Measurements from ENCODE around the gene OAS2. TPM values are rescaled to one million over a fixed set of nuclear protein-coding genes. Genes with fewer than 3 reads are reported as not detected.

OAS2 gene
- total and polyA plus RNA-seq, 10 of the 15 experiments (the other 5 are each of a cell fraction or from before 2014, with no cell fraction given) = 32.4 to 290 (median 90.2) TPM

DNA sequence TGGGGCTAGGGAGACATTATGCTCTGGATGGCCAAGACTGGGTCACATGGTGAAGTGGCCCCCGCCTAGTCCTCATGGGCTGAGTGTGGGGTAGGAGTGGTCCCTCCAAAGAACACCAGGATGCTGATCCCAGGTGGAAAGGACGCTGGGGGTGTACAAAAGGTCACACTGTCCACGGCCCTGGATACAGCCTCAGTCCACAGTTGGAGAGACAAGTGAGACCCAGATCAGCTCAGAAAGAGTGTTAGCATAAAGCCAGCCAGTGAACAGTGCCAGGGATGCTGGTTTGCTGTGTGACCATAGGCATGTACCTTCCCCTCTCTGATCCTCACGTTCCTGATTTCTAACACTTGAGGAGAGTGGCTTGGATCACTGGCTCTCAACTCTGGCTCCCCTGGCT, 13.4 kb upstream of the OAS2 start (continued):
- TF ChIP-seq, protein P1, sequence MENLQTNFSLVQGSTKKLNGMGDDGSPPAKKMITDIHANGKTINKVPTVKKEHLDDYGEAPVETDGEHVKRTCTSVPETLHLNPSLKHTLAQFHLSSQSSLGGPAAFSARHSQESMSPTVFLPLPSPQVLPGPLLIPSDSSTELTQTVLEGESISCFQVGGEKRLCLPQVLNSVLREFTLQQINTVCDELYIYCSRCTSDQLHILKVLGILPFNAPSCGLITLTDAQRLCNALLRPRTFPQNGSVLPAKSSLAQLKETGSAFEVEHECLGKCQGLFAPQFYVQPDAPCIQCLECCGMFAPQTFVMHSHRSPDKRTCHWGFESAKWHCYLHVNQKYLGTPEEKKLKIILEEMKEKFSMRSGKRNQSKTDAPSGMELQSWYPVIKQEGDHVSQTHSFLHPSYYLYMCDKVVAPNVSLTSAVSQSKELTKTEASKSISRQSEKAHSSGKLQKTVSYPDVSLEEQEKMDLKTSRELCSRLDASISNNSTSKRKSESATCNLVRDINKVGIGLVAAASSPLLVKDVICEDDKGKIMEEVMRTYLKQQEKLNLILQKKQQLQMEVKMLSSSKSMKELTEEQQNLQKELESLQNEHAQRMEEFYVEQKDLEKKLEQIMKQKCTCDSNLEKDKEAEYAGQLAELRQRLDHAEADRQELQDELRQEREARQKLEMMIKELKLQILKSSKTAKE (IDR thresholded peaks at IDR 0.05; ENCODE audit: low read depth, poor library complexity, severe bottlenecking) = no peak
- TF ChIP-seq, protein P2, sequence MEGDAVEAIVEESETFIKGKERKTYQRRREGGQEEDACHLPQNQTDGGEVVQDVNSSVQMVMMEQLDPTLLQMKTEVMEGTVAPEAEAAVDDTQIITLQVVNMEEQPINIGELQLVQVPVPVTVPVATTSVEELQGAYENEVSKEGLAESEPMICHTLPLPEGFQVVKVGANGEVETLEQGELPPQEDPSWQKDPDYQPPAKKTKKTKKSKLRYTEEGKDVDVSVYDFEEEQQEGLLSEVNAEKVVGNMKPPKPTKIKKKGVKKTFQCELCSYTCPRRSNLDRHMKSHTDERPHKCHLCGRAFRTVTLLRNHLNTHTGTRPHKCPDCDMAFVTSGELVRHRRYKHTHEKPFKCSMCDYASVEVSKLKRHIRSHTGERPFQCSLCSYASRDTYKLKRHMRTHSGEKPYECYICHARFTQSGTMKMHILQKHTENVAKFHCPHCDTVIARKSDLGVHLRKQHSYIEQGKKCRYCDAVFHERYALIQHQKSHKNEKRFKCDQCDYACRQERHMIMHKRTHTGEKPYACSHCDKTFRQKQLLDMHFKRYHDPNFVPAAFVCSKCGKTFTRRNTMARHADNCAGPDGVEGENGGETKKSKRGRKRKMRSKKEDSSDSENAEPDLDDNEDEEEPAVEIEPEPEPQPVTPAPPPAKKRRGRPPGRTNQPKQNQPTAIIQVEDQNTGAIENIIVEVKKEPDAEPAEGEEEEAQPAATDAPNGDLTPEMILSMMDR (IDR thresholded peaks at IDR 0.05 in 2 of 3, conservative IDR thresholded peaks at IDR 0.05 in 1 of 3; ENCODE audit: control insufficient read depth in 2 of 3, extremely low read depth in 1 of 3, insufficient read depth in 1 of 3, low read depth in 3 of 3, low read length in 3 of 3) = no peak
- TF ChIP-seq, protein P3, sequence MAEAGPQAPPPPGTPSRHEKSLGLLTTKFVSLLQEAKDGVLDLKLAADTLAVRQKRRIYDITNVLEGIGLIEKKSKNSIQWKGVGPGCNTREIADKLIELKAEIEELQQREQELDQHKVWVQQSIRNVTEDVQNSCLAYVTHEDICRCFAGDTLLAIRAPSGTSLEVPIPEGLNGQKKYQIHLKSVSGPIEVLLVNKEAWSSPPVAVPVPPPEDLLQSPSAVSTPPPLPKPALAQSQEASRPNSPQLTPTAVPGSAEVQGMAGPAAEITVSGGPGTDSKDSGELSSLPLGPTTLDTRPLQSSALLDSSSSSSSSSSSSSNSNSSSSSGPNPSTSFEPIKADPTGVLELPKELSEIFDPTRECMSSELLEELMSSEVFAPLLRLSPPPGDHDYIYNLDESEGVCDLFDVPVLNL (IDR thresholded peaks at IDR 0.05; ENCODE audit: low read depth, low read length) = no peak
- TF ChIP-seq HCFC1 (IDR thresholded peaks at IDR 0.05; ENCODE audit: low read length) (no peak), NFYA (IDR thresholded peaks at IDR 0.05; ENCODE audit: borderline replicate concordance, low read depth, low read length) (no peak), GABPA (IDR thresholded peaks at IDR 0.05; ENCODE audit: low read depth) (no peak), CHD4 (IDR thresholded peaks at IDR 0.05) (no peak), RFX5 (IDR thresholded peaks at IDR 0.05; ENCODE audit: low read depth, low read length) (no peak), ZNF24 (IDR thresholded peaks at IDR 0.05) (no peak), SMAD1 (IDR thresholded peaks at IDR 0.05; ENCODE audit: low read depth, partially characterized antibody) (no peak), IKZF1 (conservative IDR thresholded peaks at IDR 0.05) (no peak)
